Adrenal gland (tissue), 5 donors: Measurements from ENCODE around the gene MIER2.

ENCODE experiments used
- CTCF ChIP-seq, 6 experiments: fragments of 450-650 bp in 4 of 6; fragments of 200-600 bp in 2 of 6; sonication (generic) in 1 of 6; IDR thresholded peaks; 1 replicate in 5 of 6; 2 replicates in 1 of 6; pipeline versions ENCODE4 v1.5.1 to v1.8.0; 2016 to 2021; ENCODE audit warnings: antibody characterized with exemption in 6 of 6, mild to moderate bottlenecking in 2 of 6, moderate library complexity in 1 of 6
- POLR2A ChIP-seq, 2 donors: fragments of 450-650 bp; IDR thresholded peaks; one replicate each; pipeline ENCODE4 v1.6.1; 2017; ENCODE audit warnings: antibody characterized with exemption in 2 of 2, mild to moderate bottlenecking in 2 of 2, moderate library complexity in 1 of 2
- donor health status: DM: no; HTN: no; CAD: no.

GRCh38 chr19:376111-376470, 31.5 kb upstream of the MIER2 start:
- no peak for TF ChIP-seq POLR2A (IDR thresholded peaks at IDR 0.05)
- no peak for TF ChIP-seq CTCF (IDR thresholded peaks at IDR 0.05)
